ENCODE data around the gene CTSF.

DNA sequence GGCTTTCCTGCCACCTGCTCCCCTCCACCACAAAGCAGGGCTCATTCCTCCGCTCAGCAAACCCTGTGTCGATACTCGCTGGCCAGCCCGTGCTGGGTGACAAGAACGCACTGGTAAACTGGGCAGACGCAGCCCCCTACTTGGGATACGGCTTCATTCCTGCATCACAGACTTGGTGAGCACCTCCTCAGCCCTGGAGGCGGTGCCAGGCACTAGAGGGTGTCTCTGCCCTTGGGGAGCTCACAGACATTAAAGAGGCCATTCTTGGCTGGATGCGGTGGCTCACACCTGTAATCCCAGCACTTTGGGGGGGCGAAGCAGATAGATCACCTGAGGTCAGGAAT is 28.6 kb downstream of the CTSF start:
- TF ChIP-seq, protein P1, sequence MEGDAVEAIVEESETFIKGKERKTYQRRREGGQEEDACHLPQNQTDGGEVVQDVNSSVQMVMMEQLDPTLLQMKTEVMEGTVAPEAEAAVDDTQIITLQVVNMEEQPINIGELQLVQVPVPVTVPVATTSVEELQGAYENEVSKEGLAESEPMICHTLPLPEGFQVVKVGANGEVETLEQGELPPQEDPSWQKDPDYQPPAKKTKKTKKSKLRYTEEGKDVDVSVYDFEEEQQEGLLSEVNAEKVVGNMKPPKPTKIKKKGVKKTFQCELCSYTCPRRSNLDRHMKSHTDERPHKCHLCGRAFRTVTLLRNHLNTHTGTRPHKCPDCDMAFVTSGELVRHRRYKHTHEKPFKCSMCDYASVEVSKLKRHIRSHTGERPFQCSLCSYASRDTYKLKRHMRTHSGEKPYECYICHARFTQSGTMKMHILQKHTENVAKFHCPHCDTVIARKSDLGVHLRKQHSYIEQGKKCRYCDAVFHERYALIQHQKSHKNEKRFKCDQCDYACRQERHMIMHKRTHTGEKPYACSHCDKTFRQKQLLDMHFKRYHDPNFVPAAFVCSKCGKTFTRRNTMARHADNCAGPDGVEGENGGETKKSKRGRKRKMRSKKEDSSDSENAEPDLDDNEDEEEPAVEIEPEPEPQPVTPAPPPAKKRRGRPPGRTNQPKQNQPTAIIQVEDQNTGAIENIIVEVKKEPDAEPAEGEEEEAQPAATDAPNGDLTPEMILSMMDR (IDR thresholded peaks at IDR 0.05; ENCODE audit: insufficient read depth, low read length, poor library complexity, severe bottlenecking), result no peak
- no peak for TF ChIP-seq EZH2phosphoT487 (conservative IDR thresholded peaks at IDR 0.05; ENCODE audit: low read length)
